ENCODE data around the gene ZXDC.

Gene ZXDC

GRCh38 chr3:126447456-126448106, 28.1 kb downstream of the ZXDC start:
- DNase-seq (ENCODE audit: extremely low read depth, insufficient read length) = no peak
- Histone ChIP-seq H3K27me3 (replicated peaks; ENCODE audit: control insufficient read depth, insufficient read depth, low read length) (no peaks in the 10 kb centered on the region), H3K36me3 (ENCODE audit: control insufficient read depth, insufficient read depth, low read length) (peaks cover 10% of the 10 kb centered on the region), H3K4me3 (replicated peaks; ENCODE audit: low read depth, low read length) (no peak overlapping the region)
- TF ChIP-seq CTCF (IDR thresholded peaks at IDR 0.05; ENCODE audit: insufficient read depth, low read length, poor library complexity, severe bottlenecking) = no peak

- peaks cover 8% of the 10 kb centered on the region for H3K36me3 ChIP-seq (ENCODE audit: control insufficient read depth, insufficient read depth, low read length)
- no peak for TF ChIP-seq CTCF (IDR thresholded peaks at IDR 0.05; ENCODE audit: insufficient read depth, low read length, poor library complexity, severe bottlenecking)
- H3K4me3 ChIP-seq (replicated peaks; ENCODE audit: low read depth, low read length) = no peak overlapping the region
- no peaks in the 10 kb centered on the region for H3K27me3 ChIP-seq (replicated peaks; ENCODE audit: control insufficient read depth, insufficient read depth, low read length)
- DNase-seq (ENCODE audit: extremely low read depth, insufficient read length) = no peak
Observed at GRCh38 chr3:126446791-126447190, 28.9 kb downstream of the ZXDC start.

- no peak for DNase-seq (ENCODE audit: extremely low read depth, insufficient read length)
- Histone ChIP-seq H3K27me3 (replicated peaks; ENCODE audit: control insufficient read depth, insufficient read depth, low read length) (no peaks in the 10 kb centered on the region), H3K36me3 (ENCODE audit: control insufficient read depth, insufficient read depth, low read length) (peaks cover 10% of the 10 kb centered on the region), H3K4me3 (replicated peaks; ENCODE audit: low read depth, low read length) (no peak overlapping the region)
- TF ChIP-seq CTCF (IDR thresholded peaks at IDR 0.05; ENCODE audit: insufficient read depth, low read length, poor library complexity, severe bottlenecking) = no peak
Observed at GRCh38 chr3:126446301-126446700, 29.4 kb downstream of the ZXDC start.

- TF ChIP-seq CTCF (IDR thresholded peaks at IDR 0.05; ENCODE audit: insufficient read depth, low read length, poor library complexity, severe bottlenecking) = no peak
- H3K36me3 ChIP-seq (ENCODE audit: control insufficient read depth, insufficient read depth, low read length) = peaks cover 9% of the 10 kb centered on the region
- no peaks in the 10 kb centered on the region for H3K27me3 ChIP-seq (replicated peaks; ENCODE audit: control insufficient read depth, insufficient read depth, low read length)
Observed at GRCh38 chr3:126445506-126445905, 30.2 kb downstream of the ZXDC start.

GRCh38 chr3:126442856-126443242, 32.8 kb downstream of the ZXDC start:
- no peak for DNase-seq (ENCODE audit: extremely low read depth, insufficient read length)
- no peak for TF ChIP-seq CTCF (IDR thresholded peaks at IDR 0.05; ENCODE audit: insufficient read depth, low read length, poor library complexity, severe bottlenecking)
- Histone ChIP-seq H3K36me3 (ENCODE audit: control insufficient read depth, insufficient read depth, low read length) (peaks cover 6% of the 10 kb centered on the region), H3K4me3 (replicated peaks; ENCODE audit: low read depth, low read length) (no peak overlapping the region), H3K27me3 (replicated peaks; ENCODE audit: control insufficient read depth, insufficient read depth, low read length) (no peaks in the 10 kb centered on the region)

More at GRCh38 chr3:126445506-126445905, 30.2 kb downstream of the ZXDC start:
- no peak for DNase-seq (ENCODE audit: extremely low read depth, insufficient read length)
- H3K4me3 ChIP-seq (replicated peaks; ENCODE audit: low read depth, low read length) = no peak overlapping the region

All from GM06990 (cell line).